K562 (cell line): ENCODE measurements around the gene TMEFF1. TPM values are rescaled to one million over a fixed set of nuclear protein-coding genes. Genes with fewer than 3 reads are reported as not detected.

Experiments
- ATAC-seq: fragments of 200-7000 bp; cut with Tn5 transposase; 3 replicates; pipeline ENCODE4 v1.9.1; 2020; ENCODE audit warnings: moderate library complexity
- BruUV-seq: library from RNA; stranded (reverse); fragments of 400-500 nt; replicated peaks from 2 replicates; lab custom pipeline; 2021; lab: Mats Ljungman, UMichigan
- CTCF ChIA-PET: fragments of 300-600 bp; formaldehyde crosslinking; extraction: SDS; loops from one replicate; lab custom pipeline; 2021; ENCODE audit warnings: low intra/inter-chr PET ratio; lab: Yijun Ruan, JAX
- POLR2A ChIA-PET: fragments of 300-600, 350-650 bp; sonication (Branson Sonifier 250); formaldehyde crosslinking; extraction: SDS; loops from one replicate; lab custom pipeline; 2021; ENCODE audit warnings: antibody characterized with exemption, inconsistent platforms; lab: Yijun Ruan, JAX
- DNase-seq, 4 experiments: peaks; one replicate each; pipeline versions ENCODE4 v3.0.0 to v3.0.0-alpha.2; 2011 to 2018; ENCODE audit warnings: low spot score in 3 of 4, mixed read lengths in 3 of 4; ENCODE audit errors: extremely low read depth in 1 of 4
- FAIRE-seq: peaks from 2 replicates; lab custom pipeline; 2011; peaks lifted over from hg19 to GRCh38; lab: Jason Lieb, UNC
- H2AFZ ChIP-seq: 2 replicates; pipeline ENCODE4 v1.6.0; 2011; ENCODE audit warnings: low read depth, low read length, control low read depth, inconsistent platforms
- H3K27ac ChIP-seq: fragments of 200-600 bp; 3 replicates; pipeline ENCODE4 v1.8.0; 2011; ENCODE audit warnings: low read depth, mild to moderate bottlenecking, control low read depth, inconsistent platforms, low read length, moderate library complexity, mixed read lengths; ENCODE audit errors: extremely low read depth
- H3K27me3 ChIP-seq, 2 experiments: fragments of 300-600 bp in 1 of 2; 2 replicates in 1 of 2; 3 replicates in 1 of 2; pipeline versions ENCODE4 v1.6.0 to v1.8.0; 2011; ENCODE audit warnings: inconsistent platforms in 2 of 2, low read length in 2 of 2, mild to moderate bottlenecking in 1 of 2, mixed read lengths in 1 of 2, moderate library complexity in 1 of 2; ENCODE audit not compliant: control insufficient read depth in 2 of 2, insufficient read depth in 2 of 2
- H3K36me3 ChIP-seq: fragments of 300-600 bp; 3 replicates; pipeline ENCODE4 v1.8.0; 2011; ENCODE audit warnings: mild to moderate bottlenecking, low read length, inconsistent platforms; ENCODE audit not compliant: control insufficient read depth, insufficient read depth
- H3K4me1 ChIP-seq, 2 experiments: fragments of 200-600 bp in 1 of 2; replicated peaks in 1 of 2; 2 replicates in 1 of 2; 3 replicates in 1 of 2; pipeline versions ENCODE4 v1.5.1 to v1.8.0; 2011; ENCODE audit warnings: inconsistent platforms in 2 of 2, low read length in 2 of 2, mild to moderate bottlenecking in 1 of 2, mixed read lengths in 1 of 2, moderate library complexity in 1 of 2; ENCODE audit not compliant: control insufficient read depth in 2 of 2, insufficient read depth in 2 of 2
- H3K4me2 ChIP-seq: 2 replicates; pipeline ENCODE4 v1.6.1; 2011; ENCODE audit warnings: low read length, control low read depth, inconsistent platforms, mixed read lengths; ENCODE audit not compliant: insufficient read depth
- H3K4me3 ChIP-seq: fragments of 200-600 bp; sonication (generic), shearing (Covaris generic); 2 replicates; pipeline ENCODE4 v1.5.1; 2016; ENCODE audit warnings: control low read depth, inconsistent platforms
- H3K79me2 ChIP-seq: fragments of 200-600 bp; 3 replicates; pipeline ENCODE4 v1.8.0; 2011; ENCODE audit warnings: low read length, inconsistent platforms; ENCODE audit not compliant: control insufficient read depth, insufficient read depth
- H3K9ac ChIP-seq, 2 experiments: 2 replicates each; pipeline versions ENCODE4 v1.6.0 to v1.6.1; 2011; ENCODE audit warnings: low read depth in 2 of 2, low read length in 2 of 2, control low read depth in 1 of 2, inconsistent platforms in 1 of 2, mild to moderate bottlenecking in 1 of 2, mixed read lengths in 1 of 2; ENCODE audit not compliant: insufficient read depth in 1 of 2
- H3K9me1 ChIP-seq: one replicate; pipeline ENCODE4 v1.6.0; 2011; ENCODE audit warnings: inconsistent platforms, mild to moderate bottlenecking, low read length, moderate library complexity; ENCODE audit not compliant: control insufficient read depth, insufficient read depth
- H3K9me3 ChIP-seq: replicated peaks from 2 replicates; pipeline ENCODE4 v1.5.1; 2011; ENCODE audit warnings: low read depth, low read length, inconsistent platforms; ENCODE audit not compliant: control insufficient read depth, insufficient read depth
- H4K20me1 ChIP-seq: replicated peaks from 2 replicates; pipeline ENCODE4 v1.6.1; 2011; ENCODE audit warnings: low read length, inconsistent platforms, mixed read lengths; ENCODE audit not compliant: control insufficient read depth, insufficient read depth
- C11orf30 ChIP-seq: fragments of 450-650 bp; IDR thresholded peaks from 2 replicates; pipeline ENCODE4 v1.6.1; 2016; ENCODE audit warnings: low read depth, mild to moderate bottlenecking
- MAFF ChIP-seq: IDR thresholded peaks from 2 replicates; pipeline ENCODE4 v1.6.1; 2012; ENCODE audit warnings: low read length, improper control_type of control experiment
- MAFG ChIP-seq: fragments of 450-650 bp; conservative IDR thresholded peaks from 2 replicates; pipeline ENCODE4 v1.6.1; 2016; ENCODE audit warnings: missing genetic modification characterization, missing compliant biosample characterization
- MAFK ChIP-seq: IDR thresholded peaks from 2 replicates; pipeline ENCODE4 v1.6.1; 2011; ENCODE audit warnings: low read length, improper control_type of control experiment
- MXI1 ChIP-seq: IDR thresholded peaks from 2 replicates; pipeline ENCODE4 v1.6.1; 2011; ENCODE audit warnings: low read depth, mild to moderate bottlenecking, improper control_type of control experiment, low read length
- SMAD2 ChIP-seq: fragments of 150-350 bp; IDR thresholded peaks from 2 replicates; pipeline ENCODE4 v1.6.1; 2014; ENCODE audit warnings: low read depth, mild to moderate bottlenecking, low read length
- TEAD1 ChIP-seq, 2 experiments: fragments of 450-650 bp in 1 of 2; sonication (generic) in 1 of 2; formaldehyde crosslinking; IDR thresholded peaks; 2 replicates each; pipeline versions ENCODE4 v1.4.0 to v1.8.0; 2020 to 2022; ENCODE audit warnings: mild to moderate bottlenecking in 2 of 2, missing genetic modification reagents in 1 of 2
- ZNF316 ChIP-seq: fragments of 450-650 bp; IDR thresholded peaks from 2 replicates; pipeline ENCODE4 v1.6.1; 2016
- ZNF347 ChIP-seq: fragments of 450-650 bp; formaldehyde crosslinking; IDR thresholded peaks from 2 replicates; pipeline ENCODE4 v1.4.0; 2020; ENCODE audit warnings: low read depth, mild to moderate bottlenecking, moderate library complexity
- WGBS: fragments of 100-300 bp; shearing (Covaris generic); methylation state at CpG from one replicate; pipeline ENCODE4 v1.1.6; 2016; ENCODE audit warnings: low coverage, mixed read lengths; ENCODE audit not compliant: insufficient coverage; ENCODE audit errors: missing lambda C conversion rate; 5-methylcytosine and 5-hydroxymethylcytosine counted together
- in situ Hi-C: fragments of 300-500 bp; cut with MboI; formaldehyde crosslinking; loops from 4 replicates; pipeline ENCODE4 v1.15.0; 2018; ENCODE audit warnings: inconsistent platforms, mixed read lengths
- intact Hi-C: fragments of 100-400 bp; cut with micrococcal nuclease; formaldehyde crosslinking; loops from 2 replicates; pipeline ENCODE4 v1.14.2; 2022
- polyA plus RNA-seq, 8 experiments: library from polyadenylated mRNA; depleted of rRNA in 4 of 8; stranded (reverse) in 5 of 8; unstranded in 3 of 8; fragments of >200 nt; fragmentation: Nextera tagmentation in 2 of 8; fragmentation: Illumina TruSeq in 1 of 8; extraction: Ambion mirVana in 2 of 8; extraction: Trizol in 1 of 8; gene quantifications; 2 replicates each; pipeline versions ENCODE4 v1.2.1 to v1.2.3, GENCODE V29; 2011 to 2014; ENCODE audit warnings: inconsistent platforms in 1 of 8, missing spikeins in 1 of 8
- total RNA-seq, 7 experiments: library from RNA; depleted of rRNA in 6 of 7; stranded (reverse); fragments of >200 nt in 6 of 7; fragmentation: Illumina TruSeq in 2 of 7; extraction: Trizol in 2 of 7; gene quantifications; 2 replicates each; pipeline versions ENCODE4 v1.2.1 to v1.2.3, GENCODE V29; 2011 to 2021; ENCODE audit warnings: low replicate concordance in 1 of 7

The TMEFF1 gene
- total and polyA plus RNA-seq, 9 of the 15 experiments (the other 6 are each of a cell fraction or from before 2014, with no cell fraction given) = 0.07 to 1.1 (median 0.28) TPM; not detected in 2

GRCh38 chr9:100623969-100624368, 151.0 kb downstream of the TMEFF1 start:
- in situ Hi-C loops = no loop called here
- Histone ChIP-seq H3K36me3 (no peaks in the 10 kb centered on the region), H3K27ac (no peak overlapping the region), H4K20me1 (no peaks in the 10 kb centered on the region), H3K4me3 (no peak overlapping the region), H3K4me1 (no peaks in the 10 kb centered on the region), H3K27me3 (no peaks in the 10 kb centered on the region), H3K4me2 (no peak overlapping the region), H3K9me1 (no peaks in the 10 kb centered on the region), H2AFZ (no peak overlapping the region), H3K79me2 (no peaks in the 10 kb centered on the region), H3K9me3 (no peaks in the 10 kb centered on the region), H3K9ac (no peak overlapping the region)
- ChIA-PET POLR2A (interaction anchor here (0.6 kb wide), 1 partner anchor 42 kb away, joined by 3 read pairs; no protein-coding TSS in a partner anchor), CTCF (no interaction called here)
- intact Hi-C loops = no loop called here
- ATAC-seq (no peak), FAIRE-seq (no peak), DNase-seq (no peak)
- BruUV-seq = no TSS peak
- TF ChIP-seq ZNF347 (CRISPR knock-in tag) (no peak), SMAD2 (no peak), TEAD1 (CRISPR knock-in tag; IDR thresholded peaks at IDR 0.05) (no peak), ZNF316 (peak; percentile 75), MAFK (peak; percentile 42; the same call in 1 of the 2 replicates), MAFF (peak; percentile 37), C11orf30 (peak; percentile 71), MAFG (tag) (peak; percentile 34; the same call in 1 of the 2 replicates), MXI1 (no peak)
- WGBS = 0% methylated on average over 1 of the region's 1 CpG
